ENCODE results near the gene RALY.

GRCh38 chr20:34104059-34104458 is 110.3 kb downstream of the RALY start:
- TF ChIP-seq MAX (IDR thresholded peaks at IDR 0.05) (no peak), POLR2A (IDR thresholded peaks at IDR 0.05; ENCODE audit: borderline replicate concordance, extremely low read depth, insufficient read depth, insufficient read length) (no peak), CTCF (IDR thresholded peaks at IDR 0.05 in 2 of 3, conservative IDR thresholded peaks at IDR 0.05 in 1 of 3; ENCODE audit: borderline replicate concordance in 1 of 3, insufficient read depth in 1 of 3, low read depth in 2 of 3, low read length in 2 of 3) (no peak), RAD21 (IDR thresholded peaks at IDR 0.05; ENCODE audit: low read depth) (no peak), SIN3A (IDR thresholded peaks at IDR 0.05; ENCODE audit: low read depth) (no peak), POLR2AphosphoS5 (IDR thresholded peaks at IDR 0.05; ENCODE audit: low read depth, low read length) (no peak), ZNF274 (IDR thresholded peaks at IDR 0.05; ENCODE audit: low read depth, low read length) (no peak), EZH2phosphoT487 (IDR thresholded peaks at IDR 0.05; ENCODE audit: borderline replicate concordance) (no peak), YY1 (IDR thresholded peaks at IDR 0.05; ENCODE audit: extremely low read depth, insufficient replicate concordance, low read depth, low read length) (no peak), TCF7L2 (IDR thresholded peaks at IDR 0.05; ENCODE audit: borderline replicate concordance, extremely low read depth, insufficient read depth, insufficient read length) (no peak), REST (IDR thresholded peaks at IDR 0.05; ENCODE audit: low read depth) (no peak)

Measured in HCT116 (cell line).